CD4-positive, alpha-beta T cell treated with Interferon alpha-2 for 1 hour (primary cell): ENCODE measurements around the gene ARL6IP4.

Experiments
- DNase-seq, 2 donors: peaks; one replicate each; pipeline ENCODE4 v3.0.0-alpha.2; 2020 to 2022

Gene ARL6IP4

DNA sequence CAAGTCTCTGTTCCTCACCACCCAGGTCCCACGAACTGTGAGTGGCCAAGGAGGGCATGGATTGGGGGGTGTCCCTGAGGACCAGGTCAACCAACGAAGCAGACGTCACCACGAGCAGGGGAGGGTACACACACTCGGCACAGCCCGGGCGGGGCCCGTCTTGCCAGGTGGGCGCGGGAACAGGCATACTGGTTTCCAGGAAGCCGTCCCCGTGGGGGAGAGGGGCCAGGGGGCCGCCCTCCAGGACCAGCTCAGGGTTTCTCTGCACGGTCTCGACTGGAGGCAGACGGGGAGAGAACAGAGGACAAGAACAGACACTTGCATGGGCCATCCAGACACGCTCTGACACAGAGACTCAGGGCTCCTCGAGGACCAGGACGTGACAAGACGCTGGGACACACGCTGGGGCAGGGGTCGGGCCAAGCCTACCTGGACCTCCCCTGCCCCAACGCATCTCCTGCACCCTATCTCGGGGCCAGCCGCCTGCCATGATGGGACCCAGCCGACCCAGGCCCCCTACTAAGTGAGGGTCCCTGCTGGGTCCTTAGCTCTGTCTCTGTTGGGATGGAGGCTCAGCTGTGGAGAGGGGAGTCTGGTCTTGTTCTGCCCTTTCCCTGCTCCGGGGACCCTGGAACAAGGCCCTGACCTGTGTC lies 11.3 kb downstream of the ARL6IP4 start:
- no peak for DNase-seq

DNA sequence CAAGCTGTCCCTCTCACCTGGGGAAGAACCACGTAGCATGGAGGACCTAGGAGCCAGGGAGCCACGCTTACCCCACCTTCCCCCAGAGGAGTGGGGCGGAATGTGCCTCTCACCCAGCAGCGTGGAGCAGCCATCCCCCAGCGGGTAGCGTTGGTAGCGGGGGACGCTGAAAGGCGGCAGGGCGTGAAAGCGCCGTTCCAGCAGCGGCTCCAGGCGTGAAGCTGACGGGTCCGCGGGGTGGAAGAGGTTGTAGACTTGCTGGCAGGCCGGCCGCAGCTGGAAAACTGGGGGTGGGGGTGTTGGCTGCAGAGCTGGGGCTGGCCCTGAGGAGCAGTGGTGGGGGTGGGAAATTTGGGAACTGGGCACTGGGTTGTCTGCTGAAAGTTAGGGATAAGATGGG lies 11.9 kb downstream of the ARL6IP4 start:
- no peak for DNase-seq

DNA sequence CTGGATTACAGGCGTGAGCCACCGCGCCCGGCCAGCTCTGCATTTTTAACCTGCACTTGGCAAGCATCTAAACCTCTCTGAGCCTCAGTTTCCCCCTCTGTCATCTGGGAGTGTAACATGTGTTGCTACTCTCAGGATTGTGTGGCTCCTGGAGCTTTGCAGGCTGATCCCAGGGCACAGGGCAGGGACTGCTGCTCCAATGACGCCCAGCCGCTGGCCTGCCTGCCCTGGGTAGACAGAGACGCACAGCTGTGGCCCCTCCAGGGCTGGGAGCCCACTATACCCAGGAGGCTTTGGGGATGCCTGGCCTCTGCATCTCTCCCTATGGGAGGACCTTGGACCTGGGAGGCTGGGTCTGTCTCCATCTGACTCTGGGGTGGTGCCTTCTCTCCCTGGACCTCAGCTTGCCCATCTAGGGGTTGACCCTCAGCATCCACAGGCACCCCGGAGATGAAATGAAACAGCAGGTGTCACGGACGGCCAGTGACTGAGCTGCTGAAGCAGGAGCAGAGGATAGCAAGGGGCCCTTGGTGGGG lies 13.7 kb downstream of the ARL6IP4 start:
- no peak for DNase-seq

DNA sequence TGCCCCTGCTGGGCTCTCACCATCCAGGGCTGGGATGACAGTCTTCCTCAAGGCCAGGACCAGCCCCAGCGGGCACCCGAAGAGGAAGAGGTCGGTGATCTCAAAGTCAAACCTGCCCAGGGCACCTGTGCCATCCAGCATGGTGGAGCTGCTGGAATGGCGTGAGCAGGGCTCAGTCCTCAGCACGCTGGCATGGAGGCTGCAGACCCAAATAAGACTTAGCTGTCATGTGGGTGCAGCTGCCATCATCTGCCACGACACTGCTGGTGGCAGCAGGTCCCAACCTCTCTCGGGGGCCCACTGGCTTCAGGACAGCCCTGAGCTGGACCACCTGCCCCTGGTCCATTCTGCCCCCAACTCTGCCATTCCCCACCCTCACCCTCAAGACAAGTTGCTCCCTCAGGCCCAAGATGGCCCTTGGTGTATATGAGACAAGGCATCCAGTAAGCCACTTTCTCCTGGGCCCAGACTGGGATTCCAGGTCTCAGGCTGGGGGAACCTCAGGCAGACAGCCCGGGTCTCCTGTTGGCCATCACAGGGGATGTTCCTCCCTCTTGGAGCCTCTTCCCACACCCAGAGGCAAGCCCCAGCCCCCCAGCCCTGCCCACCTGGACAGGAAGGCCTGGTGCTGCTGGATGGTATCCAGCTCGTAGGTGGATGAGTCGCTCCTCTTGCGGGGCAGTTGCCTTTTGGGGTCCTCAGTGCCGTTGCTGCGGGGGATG lies 14.5 kb downstream of the ARL6IP4 start:
- DNase-seq: no peak

DNA sequence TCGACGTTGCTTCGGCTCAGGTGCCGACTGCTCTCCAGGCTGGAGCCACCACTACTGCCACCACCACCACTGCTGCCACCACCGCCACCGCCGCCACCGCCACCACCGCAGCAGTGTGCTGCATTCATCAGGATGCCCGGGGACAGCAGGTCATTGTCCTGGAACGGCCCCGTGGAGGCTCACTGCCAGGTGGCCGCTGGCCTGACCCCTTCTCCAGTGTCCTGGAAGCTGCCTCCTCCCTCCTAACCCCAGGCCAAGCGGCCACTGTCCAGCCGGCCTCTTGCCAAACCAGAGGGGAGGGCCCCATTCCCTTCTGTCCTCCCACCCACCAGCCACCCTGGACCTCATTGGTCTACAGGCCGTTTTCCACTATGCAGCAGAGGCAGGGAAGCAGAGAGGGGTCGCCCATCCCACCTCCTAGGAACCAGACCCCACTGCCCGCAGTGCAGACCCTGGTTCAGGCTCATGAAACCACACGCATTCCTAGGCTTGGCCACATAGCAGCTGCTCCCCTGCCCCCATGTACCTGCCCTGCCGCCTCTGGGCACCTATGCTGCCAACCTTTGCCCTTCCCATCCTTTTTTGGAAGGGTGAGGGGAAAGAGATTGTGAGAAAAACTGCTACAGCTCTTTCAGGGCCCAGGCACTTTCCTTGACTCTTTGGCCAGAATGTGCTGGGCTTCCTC lies 15.2 kb downstream of the ARL6IP4 start:
- DNase-seq: no peak

DNA sequence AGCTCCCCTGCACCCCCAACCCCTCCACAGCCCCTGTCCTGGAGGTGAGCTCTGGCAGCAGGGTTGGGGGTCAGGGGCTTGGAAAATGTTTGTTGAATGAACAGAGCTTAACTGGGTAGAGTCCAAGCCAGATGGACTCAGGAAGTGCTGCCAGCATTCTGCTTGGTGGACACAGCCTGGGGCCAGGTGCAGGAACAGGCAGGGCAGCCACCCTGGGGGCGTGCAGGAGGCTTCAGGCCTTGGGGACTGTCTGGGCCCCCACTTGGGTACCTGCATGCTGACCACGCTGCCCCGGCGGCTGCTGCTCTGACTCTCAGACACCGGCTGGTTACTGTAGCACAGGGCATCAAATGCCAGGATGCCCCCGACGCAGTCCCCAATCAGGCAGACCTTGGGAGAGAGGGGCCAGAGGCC lies 15.7 kb downstream of the ARL6IP4 start:
- DNase-seq: no peak

DNA sequence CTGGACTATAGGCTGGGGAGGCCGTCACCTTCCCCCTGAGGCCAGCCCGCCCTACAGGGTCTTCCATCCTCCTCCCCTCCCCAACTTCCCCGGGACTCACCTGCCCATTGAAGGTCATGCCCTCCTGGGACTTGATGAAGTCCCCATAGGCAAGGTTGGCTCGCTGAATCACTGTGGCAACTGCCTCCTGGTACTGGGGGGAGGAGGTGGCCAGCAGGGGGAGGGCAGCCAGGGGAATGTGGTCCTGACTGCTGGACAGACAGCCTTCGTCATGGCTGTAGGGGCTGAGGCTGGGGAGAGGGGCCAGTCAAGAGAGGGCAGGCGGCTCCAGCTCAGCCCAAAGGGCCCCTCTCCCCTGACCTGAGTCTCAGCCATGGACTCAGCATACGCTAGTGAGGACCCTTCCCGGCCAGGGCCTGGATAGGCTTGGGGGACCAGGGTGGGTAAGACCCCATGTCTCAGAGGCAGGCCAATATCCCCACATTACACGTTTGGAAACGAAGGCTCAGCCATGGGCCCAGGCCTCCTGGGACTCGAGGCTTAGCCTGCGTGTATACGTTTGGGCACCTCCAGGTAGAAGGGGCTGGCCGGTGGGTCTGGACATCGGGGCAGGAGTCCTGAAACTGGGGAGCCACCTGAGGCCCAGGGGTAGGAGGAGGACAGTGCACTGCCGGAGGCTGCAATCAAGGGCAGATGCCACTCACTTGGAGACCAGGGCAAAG lies 16.3 kb downstream of the ARL6IP4 start:
- no peak for DNase-seq

DNA sequence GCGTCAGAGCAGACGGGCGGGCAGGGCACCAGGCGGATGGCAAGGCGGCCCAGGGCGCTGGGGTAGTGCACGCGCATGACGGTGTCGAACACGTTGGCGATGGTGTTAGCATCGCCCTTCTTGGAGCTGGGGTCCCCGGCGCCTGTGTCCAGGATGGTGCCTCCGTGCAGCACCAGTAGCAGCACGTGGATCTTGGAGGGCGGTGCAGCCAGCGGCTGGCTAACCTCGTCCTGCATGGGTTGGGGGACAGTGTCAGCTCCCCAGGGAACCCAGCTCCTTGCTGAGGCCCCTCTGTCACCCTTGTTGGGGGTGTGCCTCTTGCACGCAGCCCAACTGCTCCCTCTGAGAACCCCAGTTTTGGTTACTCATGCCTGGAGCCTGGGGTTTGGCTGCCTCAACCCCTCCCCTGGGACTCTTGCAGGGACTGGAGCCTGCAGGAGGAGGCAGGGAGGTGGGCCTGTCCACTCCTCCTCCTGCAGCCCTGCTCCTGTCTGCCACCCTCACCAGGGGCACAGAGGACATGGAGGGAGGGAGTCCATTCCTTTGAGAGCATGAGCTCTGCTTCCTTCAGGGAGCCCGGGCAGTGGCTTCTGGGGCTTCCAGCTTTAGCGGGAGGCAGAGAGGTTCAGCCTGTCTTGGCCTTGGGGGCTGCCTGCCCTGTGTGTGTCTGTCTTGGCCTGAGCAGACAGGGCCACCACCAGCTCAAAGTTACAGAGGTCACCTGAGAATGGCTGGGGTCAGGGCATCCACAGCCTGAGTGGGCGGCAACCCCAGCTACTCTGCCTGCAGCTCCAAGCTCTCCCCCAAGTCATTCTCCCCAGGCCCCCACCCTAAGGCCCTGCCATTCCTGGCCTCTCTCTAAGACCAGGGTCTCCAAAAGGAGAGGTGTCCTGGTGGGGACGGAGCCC lies 17.1 kb downstream of the ARL6IP4 start:
- no peak for DNase-seq

DNA sequence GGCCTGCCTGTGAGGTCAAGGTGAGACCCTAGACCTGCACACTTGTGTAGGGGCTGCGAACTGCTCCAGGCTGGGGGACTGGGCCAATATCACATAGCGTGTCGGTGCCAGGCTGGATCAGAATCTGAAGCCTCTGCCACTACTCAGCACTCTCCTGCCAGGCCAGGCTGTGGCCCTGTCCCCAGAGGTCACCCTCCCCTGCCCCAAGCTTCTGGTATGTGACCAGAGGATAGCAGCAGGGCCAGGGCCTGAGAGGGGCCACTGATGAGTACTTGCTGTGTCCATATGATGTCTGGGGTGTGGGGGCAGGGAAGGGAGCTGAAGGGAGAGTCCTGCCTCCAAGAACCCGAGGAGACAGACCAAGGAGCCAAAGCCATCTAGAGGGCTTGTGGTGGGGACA lies 17.8 kb downstream of the ARL6IP4 start:
- DNase-seq: no peak

DNA sequence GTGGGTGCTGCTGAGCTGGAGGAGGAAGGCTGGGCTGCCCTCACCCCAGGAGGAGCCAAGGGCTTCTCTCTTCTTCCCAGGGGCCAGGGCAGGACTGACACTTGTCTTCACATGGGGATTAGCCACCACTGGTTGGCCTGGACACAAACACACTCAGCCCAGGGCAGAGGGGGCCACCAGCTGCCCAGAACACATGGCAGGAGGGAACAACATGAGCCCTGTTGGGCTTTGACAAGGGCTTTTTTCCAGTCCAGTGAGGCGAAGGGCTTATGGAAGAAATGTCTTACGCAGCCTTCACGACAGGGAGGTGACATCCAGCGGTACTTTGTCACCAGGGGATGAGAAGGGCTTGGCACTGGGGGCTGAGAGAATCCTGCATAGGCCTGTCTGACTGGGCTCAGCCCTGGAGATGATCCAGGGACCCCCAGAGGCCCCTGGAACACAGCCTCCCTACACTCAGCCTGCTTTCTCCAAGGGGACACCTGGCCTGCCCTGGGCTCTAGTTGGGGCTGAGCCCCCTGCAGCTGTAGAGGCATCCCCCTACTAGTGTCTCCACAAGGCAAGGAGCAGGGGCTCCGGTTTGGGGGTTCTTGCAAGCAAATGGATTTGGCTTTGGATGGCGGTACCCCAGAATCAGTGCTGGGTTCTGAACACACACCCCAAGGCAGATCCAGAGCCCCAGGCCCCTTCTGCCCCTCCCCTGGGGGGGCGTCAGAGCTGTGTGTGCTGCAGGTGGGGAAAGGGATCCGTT lies 18.9 kb downstream of the ARL6IP4 start:
- no peak for DNase-seq

DNA sequence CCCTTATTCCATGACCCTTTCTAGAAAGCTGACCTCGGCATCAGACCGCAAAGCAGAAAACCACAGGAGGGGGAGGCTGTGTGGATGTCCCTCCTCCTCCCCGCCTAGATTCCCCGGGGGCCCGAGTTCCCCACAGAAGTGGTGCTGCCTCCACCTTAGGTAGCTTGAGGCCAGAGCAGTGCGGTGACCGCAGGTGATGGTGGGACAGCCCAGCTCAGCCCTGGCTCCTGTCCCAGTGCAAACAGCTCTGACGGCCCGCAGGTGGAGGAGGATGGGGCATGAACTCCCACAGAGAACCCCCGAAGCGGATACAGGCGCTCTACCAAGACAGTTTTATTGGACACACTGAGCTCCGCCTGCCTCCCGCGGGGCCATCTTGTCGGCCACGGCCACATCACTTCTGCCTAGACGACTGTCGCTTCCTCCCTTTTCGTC lies 19.5 kb downstream of the ARL6IP4 start:
- no peak for DNase-seq

DNA sequence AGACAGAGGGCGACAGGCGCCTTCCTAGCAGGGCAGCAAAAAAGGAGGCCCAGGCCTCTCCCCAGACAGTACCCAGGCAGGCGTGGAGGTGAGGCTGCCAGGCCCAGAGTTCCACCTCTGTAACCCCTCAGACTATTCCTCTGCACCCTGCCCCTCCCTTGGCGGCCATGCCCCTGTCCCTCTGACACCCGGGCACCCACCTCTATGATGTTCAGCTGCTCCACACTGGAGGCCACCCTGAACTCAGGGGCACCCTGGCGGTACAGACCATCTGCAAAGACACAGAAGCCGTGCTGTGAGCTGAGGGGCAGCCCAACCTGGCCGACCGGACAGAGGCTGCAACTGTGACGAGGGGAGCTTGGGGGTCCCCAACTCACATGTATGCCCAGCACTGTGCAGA lies 20.1 kb downstream of the ARL6IP4 start:
- DNase-seq: no peak

DNA sequence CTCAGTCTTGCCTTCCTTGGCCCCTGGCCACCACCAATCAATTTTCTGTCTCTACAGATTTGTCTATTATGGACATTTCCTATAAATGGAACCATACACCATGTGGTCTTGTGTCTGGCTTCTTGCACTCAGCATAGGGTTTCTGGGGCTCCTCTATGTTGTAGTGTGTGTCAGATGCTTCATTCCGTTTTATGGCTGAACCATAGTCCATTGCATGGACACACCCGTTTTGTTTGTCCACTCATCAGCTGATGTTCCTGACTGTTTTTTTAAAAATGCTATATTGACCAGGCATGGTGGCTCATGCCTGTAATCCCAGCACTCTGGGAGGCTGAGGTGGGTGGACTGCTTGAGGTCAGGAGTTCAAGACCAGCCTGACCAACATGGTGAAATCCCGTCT lies 21.0 kb downstream of the ARL6IP4 start:
- no peak for DNase-seq

DNA sequence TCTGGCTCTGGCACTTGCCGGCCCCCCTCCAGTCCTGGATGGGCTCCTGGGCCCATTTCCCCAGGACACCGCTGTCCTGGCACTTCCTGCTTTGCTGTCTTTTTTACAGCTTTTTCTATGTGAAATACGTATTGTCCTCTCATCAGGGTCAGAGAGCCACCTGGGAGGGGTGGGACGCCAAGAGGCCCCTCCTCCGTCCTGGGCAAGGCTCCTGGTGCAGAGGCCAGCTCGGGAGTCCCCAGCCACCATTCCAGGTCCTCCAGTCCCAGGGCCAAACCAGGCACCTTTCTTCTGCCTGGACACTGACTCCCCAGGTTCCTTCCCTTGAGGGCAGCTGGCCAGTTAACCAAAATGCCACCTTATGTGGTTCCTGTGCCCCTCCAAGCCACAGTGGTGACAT lies 22.8 kb downstream of the ARL6IP4 start:
- DNase-seq: no peak

DNA sequence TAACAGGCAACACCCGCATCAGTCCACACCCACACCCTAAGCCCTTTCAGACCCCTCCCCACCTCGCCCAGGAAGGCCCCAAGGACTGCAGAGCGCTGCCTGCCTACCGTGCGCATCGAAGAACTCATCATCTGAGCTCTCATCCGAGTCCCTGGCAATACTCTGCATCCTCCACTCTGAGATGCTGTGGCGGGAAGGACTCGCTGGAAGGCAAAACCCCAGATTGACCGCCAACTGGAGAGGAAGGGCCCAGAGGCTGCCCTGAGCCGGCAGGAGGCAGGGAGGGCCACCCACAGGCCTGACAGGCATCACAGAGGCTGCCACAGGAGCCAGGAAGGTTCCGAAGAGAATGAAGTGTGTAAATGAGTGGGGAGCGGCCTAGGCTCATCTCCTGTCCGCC lies 23.8 kb downstream of the ARL6IP4 start:
- no peak for DNase-seq

DNA sequence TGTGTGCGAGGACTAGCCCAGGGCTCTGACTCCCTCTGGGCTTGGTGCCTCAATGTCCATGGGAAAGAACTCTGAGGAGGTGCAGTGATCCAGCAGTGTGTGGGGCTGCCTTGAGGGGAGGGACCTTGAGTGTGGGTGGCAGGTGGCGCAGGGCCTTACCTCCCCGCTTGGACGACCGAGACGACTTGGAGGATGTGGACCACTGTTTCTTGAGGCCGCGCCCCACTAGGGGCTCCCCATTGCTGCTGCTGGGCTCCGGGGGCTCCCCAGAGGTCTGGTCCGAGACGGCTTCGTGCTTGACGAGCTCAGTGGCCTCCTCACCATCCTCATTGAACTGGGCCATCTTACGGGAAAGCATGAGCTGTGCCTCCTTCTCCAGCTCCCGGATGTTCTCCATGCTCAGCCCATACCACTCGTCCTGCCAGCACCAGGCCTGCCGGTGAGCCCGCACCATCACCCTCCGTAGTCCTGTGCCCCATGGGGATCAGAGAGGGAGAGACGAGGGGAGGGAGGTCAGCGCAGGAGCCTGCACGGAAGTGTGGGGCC lies 24.7 kb downstream of the ARL6IP4 start:
- DNase-seq: no peak

DNA sequence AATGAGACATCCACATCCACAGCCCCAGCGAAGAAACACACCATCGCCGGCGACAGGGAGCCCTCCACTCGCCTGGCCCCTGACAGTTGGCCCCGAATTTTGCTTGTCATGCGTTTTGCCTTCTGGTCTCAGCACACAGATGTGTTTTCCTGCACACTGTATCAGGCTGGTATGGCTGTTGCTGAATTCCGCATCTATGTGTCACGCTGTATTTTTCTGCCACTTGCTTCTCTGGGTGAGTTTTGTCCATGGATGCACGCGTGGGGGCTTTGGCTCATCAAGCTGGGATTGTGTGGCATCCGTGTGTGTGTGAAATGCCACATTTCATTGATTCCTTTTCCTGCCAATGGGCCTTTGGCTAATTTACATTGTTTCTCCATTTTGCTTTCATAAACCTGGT lies 26.5 kb downstream of the ARL6IP4 start:
- DNase-seq: no peak

DNA sequence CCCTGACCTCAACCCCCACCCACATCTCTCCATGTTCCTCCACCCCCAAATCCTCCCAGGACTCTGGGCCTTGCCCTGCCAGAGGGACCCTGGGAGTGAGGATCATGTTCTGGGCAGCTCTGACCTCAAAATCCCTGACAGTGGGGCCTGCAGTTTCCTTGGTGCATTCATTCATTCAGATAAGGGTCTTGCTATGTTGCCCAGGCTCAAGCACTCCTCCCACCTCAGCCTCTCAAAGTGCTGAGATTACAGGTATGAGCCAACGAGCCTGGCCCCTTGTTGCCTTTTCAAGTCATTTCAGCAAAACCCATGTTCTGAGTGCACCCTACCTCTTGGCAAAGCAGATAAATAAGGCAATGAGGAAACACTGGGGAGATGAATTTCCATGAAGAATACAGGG lies 29.6 kb downstream of the ARL6IP4 start:
- no peak for DNase-seq

DNA sequence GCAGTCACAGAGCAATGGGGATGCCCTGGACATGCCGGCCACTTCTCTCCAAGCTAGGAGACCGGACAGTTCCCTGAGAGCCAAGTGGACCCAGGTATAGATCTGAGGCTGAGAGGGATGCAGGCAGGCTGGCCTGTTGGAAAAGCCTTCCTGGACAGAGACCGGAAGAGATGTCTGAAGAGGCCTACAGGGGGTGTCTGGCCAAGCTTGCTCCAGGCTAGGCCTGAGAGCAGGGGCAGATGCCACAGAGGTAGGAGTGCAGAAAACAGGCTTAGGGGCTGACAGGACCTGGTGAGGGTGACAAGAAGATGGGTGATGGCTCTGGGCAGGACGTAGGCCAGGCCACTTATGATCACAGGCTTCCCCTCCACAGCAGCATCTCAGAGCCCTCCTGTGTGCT lies 30.2 kb downstream of the ARL6IP4 start:
- no peak for DNase-seq

DNA sequence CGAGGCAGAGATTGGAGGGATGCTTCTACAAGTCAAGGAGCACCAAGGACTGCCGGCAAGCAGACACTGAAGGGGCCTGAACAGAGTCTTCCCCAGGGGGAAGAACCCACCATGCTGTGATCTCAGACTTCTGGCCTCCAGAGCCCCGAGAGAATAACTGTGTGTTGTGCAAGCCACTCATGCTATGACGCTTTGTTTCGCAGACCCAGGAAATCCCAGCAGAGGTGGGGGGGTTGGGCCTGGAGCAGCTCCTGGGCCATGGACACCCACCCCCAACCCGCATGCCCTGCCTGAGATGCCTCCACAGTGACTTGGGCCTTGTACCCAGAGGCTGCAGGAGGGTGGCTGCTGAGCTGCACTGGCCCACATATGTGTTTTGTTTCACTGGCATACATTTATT lies 31.2 kb downstream of the ARL6IP4 start:
- DNase-seq: no peak
